ENCODE measurements around the gene RBM47.
"Not testable (repeated sequence)": the region's sequence is repeated elsewhere in the genome, so short reads cannot be mapped to it uniquely, and the experiment has no call there.

The RBM47 gene

GRCh38 chr4:40434126-40434687, 195.5 kb downstream of the RBM47 start:
- DNase-seq, result no peak

GRCh38 chr4:40432504-40432903, 197.2 kb downstream of the RBM47 start:
- DNase-seq, result no peak

GRCh38 chr4:40427871-40428270, 201.8 kb downstream of the RBM47 start:
- not testable (repeated sequence) for DNase-seq

- no peak for DNase-seq
These were observed 202.5 kb downstream of the RBM47 start for GRCh38 chr4:40427128-40427527.

DNA sequence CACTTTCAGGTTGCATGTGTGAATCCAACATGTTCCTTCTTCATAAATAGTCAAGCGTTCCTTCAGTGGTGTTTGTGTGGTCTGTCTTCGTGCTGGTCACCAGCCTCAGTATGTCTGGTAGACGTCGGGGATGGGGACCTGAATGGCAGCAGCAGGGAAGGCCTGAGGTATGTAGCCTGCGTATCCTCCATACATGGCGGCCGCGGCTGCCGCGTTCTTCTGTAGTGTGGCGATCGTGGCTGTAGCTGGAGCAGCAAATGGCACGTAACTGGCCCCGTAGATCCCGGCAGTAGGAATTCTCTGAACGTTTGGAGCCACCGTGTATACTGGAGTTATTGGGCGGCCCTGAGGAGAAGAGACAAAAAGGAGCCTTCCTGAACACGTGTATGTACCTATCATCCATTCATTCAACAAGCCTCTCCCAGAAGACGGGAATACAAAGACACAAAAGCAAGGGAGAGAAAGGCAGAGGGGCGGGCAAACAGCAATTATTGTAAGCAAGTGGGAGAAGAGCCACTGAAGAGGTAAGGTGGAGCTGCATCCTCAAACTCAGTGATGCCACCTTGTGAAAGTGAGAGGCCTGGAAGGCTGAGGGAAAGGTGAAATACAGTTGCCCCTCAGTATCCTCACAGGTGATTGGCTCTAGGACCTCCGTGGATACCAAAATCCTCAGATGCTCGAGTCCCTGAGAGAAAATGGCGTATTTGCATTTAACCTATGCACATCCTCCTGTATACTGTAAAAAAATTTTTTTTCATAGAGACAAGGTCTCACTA, 203.7 kb downstream of the RBM47 start:
- DNase-seq, result no peak

DNA sequence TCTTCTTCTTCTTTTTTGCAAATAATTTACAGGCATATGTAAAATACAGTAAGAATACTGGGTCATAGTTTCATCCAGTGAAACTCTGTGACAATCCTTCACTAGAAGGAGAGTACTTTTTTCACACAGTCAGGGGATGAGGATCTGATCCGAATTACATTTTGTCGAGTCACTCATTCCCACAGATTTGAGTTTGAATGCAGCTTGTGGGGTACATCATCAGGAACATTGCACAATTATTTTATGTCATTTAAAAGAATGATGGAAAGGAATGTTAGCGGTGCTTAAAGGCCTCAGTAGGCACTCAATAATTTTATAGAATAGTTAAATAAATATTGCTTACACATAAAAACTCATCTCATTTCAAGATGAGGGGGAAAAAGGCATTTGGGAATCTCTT, 205.9 kb downstream of the RBM47 start:
- DNase-seq, result no peak

DNA sequence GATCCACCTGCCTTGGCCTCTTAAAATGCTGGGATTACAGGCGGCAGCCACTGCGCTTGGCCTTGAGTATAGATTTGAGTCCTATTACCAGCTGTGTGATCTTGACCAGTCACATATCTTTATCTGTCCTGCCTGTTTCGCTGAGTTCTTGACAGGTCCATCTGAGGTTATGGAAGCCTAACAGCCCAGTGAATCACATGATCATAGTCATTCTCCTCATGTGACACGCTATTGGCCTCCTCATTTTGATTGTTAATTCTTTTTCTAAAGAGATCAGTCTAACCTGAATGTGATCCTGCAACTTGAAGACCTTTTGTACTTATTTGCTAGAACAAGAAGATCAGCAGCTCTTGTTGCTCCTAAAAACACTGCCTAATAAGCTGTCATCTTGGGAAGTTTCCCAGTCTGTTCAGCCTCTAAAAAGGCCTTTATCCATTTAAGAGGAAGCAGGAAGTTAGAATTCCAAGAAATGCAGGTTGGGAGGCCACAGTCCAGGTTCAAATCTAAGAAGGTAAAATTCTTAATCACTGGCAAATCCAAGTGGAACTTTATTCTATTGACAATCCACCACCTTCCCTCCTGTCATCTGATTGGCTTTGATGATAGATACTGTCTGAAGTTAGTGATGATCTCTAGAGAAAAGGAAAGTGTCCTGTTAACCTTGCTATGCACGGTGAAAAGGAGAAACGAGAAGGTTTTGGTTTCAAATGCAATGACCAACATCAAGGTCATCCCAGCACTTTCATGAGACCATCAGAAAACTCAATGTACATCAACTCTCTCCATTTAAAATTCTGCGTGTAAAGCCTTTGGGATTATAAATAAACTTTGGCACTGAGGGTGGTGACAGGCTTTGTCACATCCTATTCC, 207.6 kb downstream of the RBM47 start:
- no peak for DNase-seq

- DNase-seq, result no peak
These were observed 210.3 kb downstream of the RBM47 start for GRCh38 chr4:40419231-40419912.

DNA sequence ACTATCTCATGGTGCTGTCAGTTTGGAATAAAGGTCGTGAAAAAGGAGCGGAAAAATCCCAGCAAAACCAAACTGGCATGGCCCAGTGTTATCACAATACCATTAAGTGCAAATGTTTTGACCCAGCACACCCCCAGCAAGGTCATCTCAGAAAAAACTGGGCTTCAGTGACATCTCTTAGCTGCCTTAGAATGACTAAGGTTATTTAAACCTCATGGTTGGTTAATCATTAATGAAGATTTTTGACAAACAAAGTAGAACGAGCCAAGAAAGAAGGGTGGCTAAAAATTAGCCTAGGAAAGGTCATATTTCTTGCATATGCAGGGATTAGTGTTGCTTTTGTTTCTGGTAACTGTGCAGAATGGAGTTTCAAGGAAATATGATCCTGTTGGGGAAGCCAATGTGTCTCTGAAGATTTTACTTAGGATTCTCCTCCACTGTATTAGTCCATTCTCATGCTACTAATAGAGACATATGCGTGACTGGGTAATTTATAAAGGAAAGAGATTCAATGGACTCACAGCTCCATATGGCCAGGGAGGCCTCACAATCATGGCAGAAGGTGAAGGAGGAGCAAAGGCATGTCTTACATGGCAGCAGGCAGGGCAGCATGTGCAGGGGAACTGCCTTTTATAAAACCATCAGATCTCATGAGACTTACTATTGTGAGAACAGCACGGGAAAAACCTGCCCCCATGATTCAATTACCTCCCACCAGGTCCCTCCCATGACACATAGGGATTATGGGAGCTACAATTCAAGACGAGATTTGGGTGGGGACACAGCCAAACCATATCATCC, 211.0 kb downstream of the RBM47 start:
- no peak for DNase-seq

- DNase-seq, result no peak
These were observed 211.7 kb downstream of the RBM47 start for GRCh38 chr4:40417941-40418340.

DNA sequence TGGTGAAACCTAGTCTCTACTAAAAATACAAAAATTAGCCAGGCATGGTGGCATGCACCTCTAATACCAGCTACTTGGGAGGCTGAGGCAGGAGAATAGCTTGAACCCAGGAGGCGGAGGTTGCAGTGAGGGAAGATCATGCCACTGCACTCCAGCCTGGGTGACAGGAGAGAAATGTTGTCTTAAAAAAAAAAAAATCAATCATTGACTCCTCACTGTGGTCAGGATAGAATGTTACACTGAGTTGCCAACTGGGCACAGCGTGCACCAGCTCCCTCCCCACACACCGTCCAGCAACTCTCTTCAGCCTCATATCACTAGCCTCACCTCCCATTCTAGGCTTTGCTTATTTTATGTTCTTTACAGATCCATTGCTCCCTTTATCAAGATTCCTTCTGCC, 215.0 kb downstream of the RBM47 start:
- no peak for DNase-seq

GRCh38 chr4:40412866-40413795, 216.5 kb downstream of the RBM47 start:
- no peak for DNase-seq

- no peak for DNase-seq
These were observed 217.3 kb downstream of the RBM47 start for GRCh38 chr4:40412388-40412787.

DNA sequence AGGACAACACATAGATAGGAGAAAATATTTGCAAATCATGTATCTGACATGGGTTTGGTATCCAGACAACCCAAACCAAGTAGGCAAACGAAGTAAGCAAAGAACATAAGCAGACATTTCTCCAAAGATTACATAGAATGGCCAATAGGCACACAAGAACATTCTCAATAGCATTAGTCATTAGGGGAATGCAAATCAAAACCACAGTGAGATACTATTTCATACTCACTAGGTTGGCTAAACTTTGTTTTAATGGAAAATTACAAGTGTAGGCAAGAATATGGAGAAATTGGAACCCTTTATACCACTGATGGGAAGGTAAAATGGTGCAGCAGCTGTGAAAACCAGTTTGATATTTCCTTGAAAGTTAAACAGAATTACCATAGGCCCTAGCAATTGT, 219.8 kb downstream of the RBM47 start:
- DNase-seq, result no peak

DNA sequence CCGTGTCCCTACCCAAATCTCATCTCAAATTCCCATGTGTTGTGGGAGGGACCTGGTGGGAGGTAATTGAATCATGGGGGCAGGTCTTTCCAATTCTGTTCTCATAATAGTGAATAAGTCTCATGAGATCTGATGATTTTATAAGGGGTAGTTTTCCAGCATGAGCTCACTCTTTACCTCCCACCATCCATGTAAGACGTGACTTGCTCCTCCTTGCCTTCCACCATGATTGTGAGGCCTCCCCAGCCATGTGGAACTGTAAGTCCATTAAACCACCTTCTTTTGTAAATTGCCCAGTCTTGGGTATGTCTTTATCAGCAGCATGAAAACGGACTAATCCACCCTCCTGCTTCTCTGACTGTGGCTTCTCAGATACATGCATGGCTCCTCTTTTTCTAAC, 222.2 kb downstream of the RBM47 start:
- not testable (repeated sequence) for DNase-seq

DNA sequence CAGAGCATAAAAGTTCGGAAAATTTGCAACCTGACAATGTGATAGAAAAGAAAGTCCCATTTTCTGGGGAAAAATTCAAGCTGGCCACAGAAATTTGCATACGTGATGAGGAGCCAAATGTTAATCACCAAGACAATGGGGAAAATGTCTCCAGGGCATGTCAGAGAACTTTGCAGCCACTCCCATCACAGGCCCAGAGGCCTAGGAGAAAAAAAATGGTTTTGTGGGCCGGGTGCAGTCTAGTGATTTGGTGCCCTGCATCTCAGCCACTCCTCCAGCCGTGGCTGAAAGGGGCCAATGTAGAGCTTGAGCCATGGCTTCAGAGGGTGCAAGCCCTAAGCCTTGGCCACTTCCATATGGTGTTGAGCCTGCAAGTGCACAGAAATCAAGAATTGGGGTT, 223.3 kb downstream of the RBM47 start:
- no peak for DNase-seq

DNA sequence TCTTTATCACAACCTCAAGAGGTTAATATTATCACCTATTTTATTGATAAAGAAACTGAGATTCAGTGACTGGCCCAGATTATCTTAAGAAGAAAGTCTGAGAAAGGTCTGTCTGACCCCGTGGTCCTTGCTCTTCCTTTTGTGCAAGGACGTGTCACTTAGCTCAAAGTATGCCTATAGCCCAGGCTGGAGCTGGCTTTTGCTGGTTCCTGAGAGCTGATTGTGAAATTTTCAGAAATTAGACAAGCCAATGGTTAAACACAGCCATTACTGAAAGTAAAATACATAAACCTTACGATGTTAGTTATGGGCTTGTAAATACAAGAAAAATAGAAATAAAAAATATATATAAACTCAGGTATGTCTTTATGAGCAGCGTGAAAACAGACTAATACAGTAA, 224.5 kb downstream of the RBM47 start:
- DNase-seq, result no peak

DNA sequence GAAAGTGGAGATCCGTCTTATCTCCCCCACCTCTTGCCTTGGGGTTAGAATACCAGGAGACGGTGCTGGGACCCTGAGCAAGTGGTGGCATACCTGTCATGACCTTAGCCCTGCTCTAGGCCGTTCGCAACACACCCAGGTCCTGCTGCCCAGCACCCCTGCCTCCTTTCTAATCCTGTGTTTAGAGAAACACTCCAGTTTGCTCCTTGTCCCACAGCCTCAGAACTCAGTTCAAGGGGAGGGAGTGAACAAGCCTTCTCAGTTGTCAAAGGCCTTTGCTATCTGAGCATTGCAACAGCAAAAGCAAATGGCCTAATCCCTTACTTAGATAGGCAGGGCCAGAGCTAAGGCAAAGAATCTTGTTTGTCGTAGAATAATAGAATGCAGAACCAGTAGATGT, 226.6 kb downstream of the RBM47 start:
- DNase-seq, result no peak

DNA sequence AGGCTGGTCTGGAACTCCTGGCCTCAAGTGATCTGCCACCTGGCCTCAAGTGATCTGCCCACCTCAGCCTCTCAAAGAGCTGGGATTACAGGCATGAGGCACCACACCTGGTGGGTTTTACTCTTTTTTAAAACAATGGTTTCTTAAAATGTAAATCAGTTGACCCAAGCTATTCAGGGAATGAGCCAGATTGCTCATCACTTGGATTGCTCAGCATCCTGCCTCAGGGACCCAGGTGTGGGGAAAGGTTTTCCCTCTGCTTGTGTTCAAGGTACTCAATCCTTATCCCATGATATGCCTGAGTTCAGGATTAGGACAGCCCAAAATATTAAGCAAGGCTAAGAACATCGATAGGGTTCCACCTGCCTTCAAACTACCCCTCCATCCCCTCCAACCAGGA, 227.1 kb downstream of the RBM47 start:
- no peak for DNase-seq

DNA sequence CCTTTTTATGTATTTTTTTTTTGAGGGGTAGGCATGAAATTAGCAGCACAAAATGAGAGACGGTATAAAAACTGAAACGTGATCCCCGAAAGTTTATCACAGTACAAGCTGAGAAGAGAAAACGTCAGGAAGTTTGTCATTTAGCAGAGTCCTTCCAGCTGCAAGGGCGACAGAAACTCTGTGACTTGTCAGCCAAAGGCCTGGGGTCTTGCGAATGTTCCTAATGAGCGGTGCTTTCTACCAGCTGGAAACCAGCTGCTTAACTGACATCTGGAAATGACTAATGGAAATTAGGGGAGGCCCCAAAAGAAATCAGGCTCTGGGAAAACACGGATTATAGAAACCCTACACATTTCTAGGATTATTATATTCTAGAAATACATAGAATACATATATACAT, 228.0 kb downstream of the RBM47 start:
- DNase-seq, result no peak

- DNase-seq, result no peak
These were observed 228.6 kb downstream of the RBM47 start for GRCh38 chr4:40401096-40401495.
